ENCODE measurements around the gene TTL. TPM values are rescaled to one million over a fixed set of nuclear protein-coding genes. Genes with fewer than 3 reads are reported as not detected.

TTL gene
- total RNA-seq, 1 donor from 2014 or later, result 50.5 TPM

DNA sequence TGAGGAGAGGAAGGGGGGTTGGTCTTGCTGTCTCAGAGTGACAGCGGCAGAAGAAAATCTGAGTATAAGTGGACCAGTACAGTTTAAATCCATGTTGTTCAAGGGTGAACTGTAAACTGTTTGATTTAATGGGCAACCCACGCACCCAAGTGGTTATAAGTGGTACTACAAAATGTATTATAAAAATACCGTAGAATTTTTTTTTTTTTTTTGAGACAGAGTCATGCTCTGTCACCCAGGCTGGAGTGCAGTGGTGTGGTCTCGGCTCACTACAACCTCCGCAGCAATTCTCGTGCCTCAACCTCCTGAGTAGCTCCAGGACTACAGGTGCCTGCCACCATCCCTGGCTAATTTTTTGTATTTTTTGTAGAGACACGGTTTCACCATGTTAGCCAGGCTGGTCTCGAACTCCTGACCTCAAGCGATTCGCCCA is 100.4 kb downstream of the TTL start:
- DNase-seq (ENCODE audit: low read depth, low spot score), result peak; percentile 29

DNA sequence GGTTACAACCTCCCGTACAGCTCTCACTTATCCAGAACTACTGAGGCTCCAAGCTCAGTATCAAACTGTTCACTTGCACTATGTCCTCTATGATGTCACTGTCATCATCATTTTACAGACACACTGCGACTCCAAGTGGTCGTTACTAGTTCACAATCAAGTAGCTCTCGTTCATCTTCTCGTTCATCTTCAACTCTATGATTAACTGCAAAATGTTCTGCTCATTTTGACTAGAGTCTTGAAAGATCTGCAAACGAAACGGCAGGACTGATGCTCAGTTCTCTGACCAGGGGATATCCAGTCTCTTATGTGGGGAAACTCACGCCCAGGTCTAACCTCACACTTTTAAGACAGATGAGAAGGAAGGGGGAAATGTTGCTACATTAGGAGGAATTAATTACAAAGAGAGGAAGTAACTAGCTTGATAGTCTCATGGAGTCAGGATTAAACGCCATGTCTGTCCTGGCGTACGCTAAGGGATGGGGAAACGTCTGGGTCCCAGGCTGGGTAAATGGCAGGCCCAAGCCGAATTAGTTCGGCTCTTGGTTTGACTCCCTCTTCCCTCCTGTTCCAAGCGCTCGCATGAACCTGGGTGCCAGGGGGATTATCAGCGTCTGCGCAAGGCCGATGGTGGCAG is 101.7 kb downstream of the TTL start:
- no peak for DNase-seq (ENCODE audit: low read depth, low spot score)

DNA sequence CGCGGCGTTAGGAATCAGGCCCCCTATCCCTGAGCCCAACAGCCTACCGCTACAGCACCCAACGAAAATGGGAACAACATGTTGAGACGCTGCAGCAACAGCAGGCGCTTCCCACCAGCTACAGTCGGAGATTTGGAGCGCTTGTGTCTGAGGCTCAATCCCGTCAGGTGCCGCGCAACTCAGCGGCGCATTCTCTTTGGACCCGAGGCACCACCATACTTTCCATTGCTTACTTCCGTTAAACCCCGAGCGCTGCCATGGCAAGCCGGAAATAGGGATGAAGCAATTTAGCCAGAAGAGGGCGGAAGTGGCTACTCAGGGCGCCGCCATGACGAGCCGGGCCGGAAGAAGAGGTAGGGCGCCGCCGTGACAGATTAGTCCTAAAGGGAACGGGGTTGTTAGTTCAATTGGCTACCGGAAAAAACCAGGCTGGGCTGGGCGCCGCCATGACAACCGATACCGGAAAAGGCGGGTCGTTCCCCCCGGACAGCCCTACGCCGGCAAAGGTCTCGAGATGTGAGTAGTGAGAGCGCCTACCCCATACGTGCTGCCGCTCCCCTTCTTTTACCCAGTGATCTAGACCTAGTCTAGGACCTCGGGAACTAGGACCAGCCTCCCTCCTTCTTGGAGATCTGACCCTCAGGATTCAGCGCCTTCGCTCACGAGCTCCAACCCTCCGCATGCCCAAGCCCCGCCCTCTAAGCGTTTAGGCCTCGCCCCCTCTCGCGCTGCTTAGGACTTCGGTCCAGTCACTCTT is 102.4 kb downstream of the TTL start, which contains the start of gene CHCHD5:
TSS of gene CHCHD5 (plus strand) at position 476 of the 757 bp plus-strand sequence. CDS start at position 515, 39 bp downstream.
- DNase-seq (ENCODE audit: low read depth, low spot score), result peak; percentile 91

DNA sequence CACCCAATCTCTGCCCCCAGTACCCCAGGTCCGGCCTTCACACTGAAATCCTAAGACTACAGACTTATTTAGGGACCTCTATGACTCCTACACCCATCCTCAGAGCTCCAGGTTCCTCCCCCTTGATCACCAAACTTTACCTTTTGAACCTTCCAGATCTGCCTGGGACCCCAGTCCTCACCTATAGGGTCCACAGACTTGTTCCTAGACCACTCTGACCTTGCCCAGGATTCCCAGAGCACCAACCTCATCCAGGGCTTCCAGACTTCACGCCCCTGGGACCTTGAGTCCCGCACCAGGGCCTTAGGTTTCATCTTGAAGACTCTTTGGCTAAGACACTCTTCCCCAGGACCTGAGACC is 102.9 kb downstream of the TTL start:
- DNase-seq (ENCODE audit: low read depth, low spot score), result no peak

DNA sequence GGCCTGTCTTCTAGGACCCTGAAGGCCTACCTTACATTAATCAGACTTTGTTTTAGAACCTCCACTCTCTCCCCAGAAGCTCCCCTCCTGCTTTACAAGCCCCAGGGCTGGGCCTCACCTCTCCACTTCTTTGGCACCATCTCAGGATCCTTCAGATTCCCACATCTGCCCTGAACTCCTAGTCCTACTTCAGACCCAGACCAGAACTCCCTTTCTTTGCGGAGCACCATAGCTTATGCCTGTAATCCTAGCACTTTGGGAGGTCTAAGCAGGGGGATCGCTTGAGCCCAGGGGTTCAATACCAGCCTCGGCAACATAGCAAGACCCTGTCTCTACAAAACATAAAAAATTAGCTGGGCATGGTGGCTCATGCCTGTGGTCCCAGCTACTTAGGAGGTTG is 103.4 kb downstream of the TTL start:
- DNase-seq (ENCODE audit: low read depth, low spot score), result no peak

DNA sequence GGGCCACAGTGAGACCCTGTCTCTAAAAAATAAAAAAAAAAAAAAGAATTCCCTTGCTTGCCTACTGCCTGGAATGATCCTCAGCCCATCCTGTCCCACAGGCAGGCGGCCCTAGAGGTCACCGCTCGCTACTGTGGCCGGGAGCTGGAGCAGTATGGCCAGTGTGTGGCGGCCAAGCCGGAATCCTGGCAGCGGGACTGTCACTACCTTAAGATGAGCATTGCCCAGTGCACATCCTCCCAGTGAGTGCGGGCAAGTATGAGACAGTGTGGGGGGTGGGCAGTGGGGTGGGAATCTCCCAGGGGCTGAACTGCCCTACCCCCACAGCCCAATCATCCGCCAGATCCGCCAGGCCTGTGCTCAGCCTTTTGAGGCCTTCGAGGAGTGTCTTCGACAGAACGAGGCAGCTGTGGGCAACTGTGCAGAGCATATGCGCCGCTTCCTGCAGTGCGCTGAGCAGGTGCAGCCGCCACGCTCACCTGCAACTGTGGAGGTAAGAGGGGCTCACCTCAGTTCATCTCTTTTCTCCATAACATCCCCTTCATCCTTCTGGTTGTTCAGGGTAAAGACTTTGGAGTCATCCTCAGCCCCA is 104.0 kb downstream of the TTL start:
- DNase-seq (ENCODE audit: low read depth, low spot score), result no peak

DNA sequence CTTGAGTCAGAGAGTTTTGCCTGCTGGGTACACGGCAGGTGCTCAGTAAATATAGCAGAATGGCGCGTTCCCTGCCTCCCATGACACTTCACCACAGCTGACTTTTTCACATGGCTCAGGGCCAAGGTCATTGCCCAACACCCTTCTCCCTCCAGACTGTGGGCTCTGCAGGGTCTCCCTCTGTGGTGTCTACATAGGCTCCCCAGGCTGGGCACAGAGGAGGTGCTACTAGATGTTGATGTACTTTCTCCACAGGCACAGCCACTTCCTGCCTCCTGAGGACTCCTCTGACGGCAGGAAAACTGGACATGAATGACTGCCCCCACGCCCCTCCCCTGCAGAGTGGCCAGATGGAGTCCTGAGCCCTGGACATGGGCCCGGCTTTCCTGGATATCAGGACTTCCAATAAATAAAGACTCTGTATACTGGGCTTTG is 106.7 kb downstream of the TTL start:
- DNase-seq (ENCODE audit: low read depth, low spot score), result no peak

Other genes starting within 250 kb of the TTL start
- gene ZC3H8, start 227.1 kb upstream of the TTL start, total RNA-seq, result 4.2 and 5.3 TPM in 2 replicates
- 1.8 and 2.7 TPM in 2 replicates for gene ZC3H6, start 206.6 kb upstream of the TTL start, total RNA-seq
- gene RGPD8, start 48.5 kb upstream of the TTL start, total RNA-seq, result 7.5 and 12.6 TPM in 2 replicates
- gene POLR1B, start 60.3 kb downstream of the TTL start, total RNA-seq, result 28.8 and 39.9 TPM in 2 replicates
- gene CHCHD5, start 102.5 kb downstream of the TTL start, total RNA-seq, result 4.7 and 6.1 TPM in 2 replicates
- gene SLC20A1, start 163.8 kb downstream of the TTL start, total RNA-seq, result 81.2 and 109 TPM in 2 replicates
- gene NT5DC4, start 238.9 kb downstream of the TTL start, total RNA-seq, result not detected in 2 replicates

Measured in pulmonary artery endothelial cell (primary cell).